Stimulated activated CD4-positive, alpha-beta T cell treated with anti-CD3 and anti-CD28 coated beads, Interleukin-12 subunit alpha, Interleukin-12 subunit beta, amount 100 ng/mL, for 48 hours (primary cell): ENCODE results near the gene TMEM239.
"Not testable (repeated sequence)": the region's sequence is repeated elsewhere in the genome, so short reads cannot be mapped to it uniquely, and the experiment has no call there.

Experiments used
- DNase-seq, 3 donors: peaks; one replicate each; pipeline ENCODE4 v3.0.0-alpha.2; 2020; ENCODE audit warnings: low read depth in 2 of 3, low spot score in 1 of 3

The TMEM239 gene

GRCh38 chr20:2799688-2800520, 16.3 kb upstream of the TMEM239 start:
- DNase-seq, result no peak

- DNase-seq, result no peak
Measured at GRCh38 chr20:2800521-2801285, 15.5 kb upstream of the TMEM239 start, which contains the start of gene CPXM1. Gene CPXM1, minus strand, starts transcription at chr20:2800627. Its CDS starts 55 bp downstream, at chr20:2800572.

GRCh38 chr20:2801286-2801728, 14.9 kb upstream of the TMEM239 start:
- no peak for DNase-seq

GRCh38 chr20:2804041-2804828, 11.9 kb upstream of the TMEM239 start:
- DNase-seq, result no peak

- DNase-seq, result no peak
Measured at GRCh38 chr20:2804852-2805688, 11.1 kb upstream of the TMEM239 start.

GRCh38 chr20:2805689-2806350, 10.3 kb upstream of the TMEM239 start:
- no peak for DNase-seq

GRCh38 chr20:2806351-2806701, 9.8 kb upstream of the TMEM239 start:
- no peak for DNase-seq

- no peak for DNase-seq
Measured at GRCh38 chr20:2807019-2807418, 9.1 kb upstream of the TMEM239 start.

GRCh38 chr20:2807929-2808328, 8.2 kb upstream of the TMEM239 start:
- DNase-seq, result not testable (repeated sequence)

GRCh38 chr20:2809690-2810089, 6.5 kb upstream of the TMEM239 start:
- DNase-seq, result no peak

GRCh38 chr20:2812189-2812588, 4.0 kb upstream of the TMEM239 start:
- DNase-seq, result no peak

GRCh38 chr20:2814076-2814475, 2.1 kb upstream of the TMEM239 start:
- no peak for DNase-seq

- no peak for DNase-seq
Measured at GRCh38 chr20:2814587-2815051, 1.5 kb upstream of the TMEM239 start, which contains the start of gene C20orf141. Gene C20orf141, plus strand, starts transcription at chr20:2814987. Its CDS starts 198 bp downstream, at chr20:2815185.

GRCh38 chr20:2815242-2815900, 793 bp upstream of the TMEM239 start:
- DNase-seq, result no peak

- DNase-seq, result no peak
Measured at GRCh38 chr20:2816583-2817340, 598 bp downstream of the TMEM239 start.

GRCh38 chr20:2817341-2817726, 1.2 kb downstream of the TMEM239 start:
- no peak for DNase-seq

- DNase-seq, result no peak
Measured at GRCh38 chr20:2817891-2818595, 1.9 kb downstream of the TMEM239 start.
